Measurements from ENCODE around the gene SPAG5.

Gene SPAG5

DNA sequence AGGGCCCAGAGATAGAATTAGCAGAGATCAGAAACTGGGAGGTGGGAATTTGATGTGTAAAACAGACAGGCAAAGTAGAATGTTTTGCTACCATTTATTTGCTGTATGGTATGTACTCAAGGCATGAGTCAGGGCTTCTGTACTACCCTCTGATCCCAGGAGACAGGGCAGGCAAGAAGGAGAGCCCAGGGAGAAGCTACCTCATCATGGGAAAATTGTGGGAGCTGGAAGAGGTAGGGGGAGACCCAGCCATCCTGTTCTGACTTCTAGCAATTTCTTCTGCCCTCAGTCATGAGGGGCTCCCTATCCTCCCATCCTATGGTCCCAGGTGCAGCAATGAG lies 25.8 kb downstream of the SPAG5 start:
- no peak overlapping the region for H3K4me3 ChIP-seq (ENCODE audit: low read depth, low read length)
- TF ChIP-seq, protein P1, sequence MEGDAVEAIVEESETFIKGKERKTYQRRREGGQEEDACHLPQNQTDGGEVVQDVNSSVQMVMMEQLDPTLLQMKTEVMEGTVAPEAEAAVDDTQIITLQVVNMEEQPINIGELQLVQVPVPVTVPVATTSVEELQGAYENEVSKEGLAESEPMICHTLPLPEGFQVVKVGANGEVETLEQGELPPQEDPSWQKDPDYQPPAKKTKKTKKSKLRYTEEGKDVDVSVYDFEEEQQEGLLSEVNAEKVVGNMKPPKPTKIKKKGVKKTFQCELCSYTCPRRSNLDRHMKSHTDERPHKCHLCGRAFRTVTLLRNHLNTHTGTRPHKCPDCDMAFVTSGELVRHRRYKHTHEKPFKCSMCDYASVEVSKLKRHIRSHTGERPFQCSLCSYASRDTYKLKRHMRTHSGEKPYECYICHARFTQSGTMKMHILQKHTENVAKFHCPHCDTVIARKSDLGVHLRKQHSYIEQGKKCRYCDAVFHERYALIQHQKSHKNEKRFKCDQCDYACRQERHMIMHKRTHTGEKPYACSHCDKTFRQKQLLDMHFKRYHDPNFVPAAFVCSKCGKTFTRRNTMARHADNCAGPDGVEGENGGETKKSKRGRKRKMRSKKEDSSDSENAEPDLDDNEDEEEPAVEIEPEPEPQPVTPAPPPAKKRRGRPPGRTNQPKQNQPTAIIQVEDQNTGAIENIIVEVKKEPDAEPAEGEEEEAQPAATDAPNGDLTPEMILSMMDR (IDR thresholded peaks at IDR 0.05; ENCODE audit: insufficient read depth, low read depth, low read length, missing control alignments), result no peak
- DNase-seq (ENCODE audit: low read depth), result no peak

DNA sequence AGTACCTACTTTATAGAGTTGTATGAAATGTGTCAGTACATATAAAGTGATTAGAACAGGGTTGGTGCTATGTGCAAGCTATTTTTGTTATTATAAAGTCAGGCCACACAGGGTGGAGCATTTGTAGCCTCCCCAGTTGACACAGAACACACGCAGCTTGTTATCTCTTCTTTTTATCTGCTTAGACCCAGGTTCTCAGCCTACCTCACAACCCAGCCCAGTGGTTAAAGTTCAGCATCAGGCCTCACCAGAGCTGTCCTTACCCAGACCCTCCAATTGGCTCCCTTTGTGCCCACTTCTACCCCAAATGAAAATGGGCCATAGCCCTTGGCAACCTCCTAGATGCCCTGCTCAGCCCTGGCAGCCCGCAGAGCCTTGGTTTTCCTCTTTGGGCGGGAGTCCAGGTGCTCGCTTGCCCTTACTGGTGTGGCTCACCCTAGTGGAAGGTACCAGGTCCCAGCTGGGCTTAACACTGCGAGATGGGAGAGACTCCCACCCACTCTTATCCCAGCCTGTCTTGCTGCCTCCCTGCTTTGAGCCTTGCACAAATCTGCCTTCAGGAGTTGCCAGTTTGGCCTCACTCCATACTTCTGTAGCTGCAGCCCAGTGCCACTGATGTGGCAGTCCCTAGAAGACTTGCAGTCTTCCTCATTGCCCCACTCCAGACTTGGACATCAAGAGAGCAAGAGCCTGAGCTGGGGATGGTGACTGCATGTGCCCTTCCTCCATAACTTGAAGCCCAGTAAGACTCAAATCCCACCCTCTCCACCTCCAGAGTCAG lies 26.4 kb downstream of the SPAG5 start:
- TF ChIP-seq, protein P1 (IDR thresholded peaks at IDR 0.05; ENCODE audit: insufficient read depth, low read depth, low read length, missing control alignments), result no peak
- peak overlapping the region; percentile 95; the same call in 1 of the 2 replicates for H3K4me3 ChIP-seq (ENCODE audit: low read depth, low read length)
- no peak for DNase-seq (ENCODE audit: low read depth)

DNA sequence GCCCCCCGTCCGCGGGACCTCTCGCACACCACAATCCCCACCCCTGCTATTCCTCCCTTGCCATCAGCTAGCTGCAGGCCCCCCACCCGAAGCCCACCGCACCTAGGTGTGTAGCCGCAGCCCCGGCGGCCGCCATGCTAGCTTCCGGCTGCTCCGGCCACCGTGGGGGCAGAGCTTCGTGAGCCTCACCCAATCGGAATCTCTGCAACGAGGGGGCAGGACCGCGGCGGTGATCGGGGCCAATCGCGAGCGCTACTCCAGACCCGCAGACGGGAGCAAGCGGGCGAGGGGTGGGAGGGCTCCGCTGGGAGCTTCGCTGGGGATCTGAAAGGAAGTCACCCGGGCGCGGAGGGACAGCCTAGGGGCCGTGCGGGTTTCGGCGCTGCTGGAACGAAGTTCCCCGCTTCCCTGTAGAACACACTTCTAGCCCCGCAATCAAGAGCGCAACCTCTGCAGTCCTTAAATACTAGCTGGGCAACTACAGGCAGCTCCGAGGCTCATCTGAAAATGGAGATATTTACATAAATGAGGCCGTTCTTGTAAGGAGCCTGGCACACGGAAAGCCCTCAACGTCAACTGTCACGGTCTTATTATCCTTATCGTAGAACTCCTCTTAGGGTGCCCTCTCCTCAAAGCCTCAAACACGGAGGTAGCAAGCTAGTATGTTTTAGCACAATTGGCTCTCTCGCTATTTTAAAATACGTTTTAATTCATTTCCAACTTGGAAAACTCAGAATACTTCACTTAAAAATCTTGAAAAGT lies 27.3 kb downstream of the SPAG5 start, which contains the start of gene PIGS:
TSS of gene PIGS (minus strand) at position 164 of the 762 bp plus-strand sequence. CDS start at position 136, 28 bp downstream.
- DNase-seq (ENCODE audit: low read depth), result peak; percentile 96
- H3K4me3 ChIP-seq (ENCODE audit: low read depth, low read length), result peak within 1 kb of the TSS; percentile 95
- TF ChIP-seq, protein P1 (IDR thresholded peaks at IDR 0.05; ENCODE audit: insufficient read depth, low read depth, low read length, missing control alignments), result no peak

DNA sequence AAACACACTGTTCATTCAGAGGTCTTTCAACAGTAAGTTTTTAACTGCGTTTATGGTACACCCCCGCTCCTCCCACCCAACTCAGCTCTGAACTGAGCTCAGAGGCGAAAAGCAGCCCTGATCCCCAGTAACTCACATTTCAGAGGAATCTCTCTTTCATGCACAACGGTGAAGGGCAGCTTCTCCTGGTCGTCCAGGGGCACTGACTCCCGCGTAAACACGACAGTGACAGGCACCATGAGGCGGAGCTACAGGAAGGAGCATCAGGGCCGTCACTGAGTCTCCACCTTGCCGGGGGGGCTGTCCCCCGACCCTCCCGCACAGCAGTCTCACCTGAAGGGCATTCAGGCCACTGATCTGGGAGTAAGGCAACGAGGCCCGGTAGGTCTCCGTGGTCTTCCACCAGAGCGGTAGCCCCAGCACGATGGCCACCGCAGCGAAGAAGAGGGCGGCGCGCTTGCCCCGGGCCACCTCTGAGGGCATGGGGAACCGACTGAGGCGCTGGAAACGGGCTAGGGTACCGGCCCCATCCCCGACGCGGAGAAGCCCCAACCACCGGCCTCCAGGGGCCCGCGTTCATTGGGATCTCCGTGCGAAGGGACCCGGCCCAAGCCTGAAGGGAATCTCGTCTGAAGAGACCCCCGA lies 28.0 kb downstream of the SPAG5 start:
- peak; percentile 66 for DNase-seq (ENCODE audit: low read depth)
- peak overlapping the region; percentile 95 for H3K4me3 ChIP-seq (ENCODE audit: low read depth, low read length)
- TF ChIP-seq, protein P1 (IDR thresholded peaks at IDR 0.05; ENCODE audit: insufficient read depth, low read depth, low read length, missing control alignments), result no peak

DNA sequence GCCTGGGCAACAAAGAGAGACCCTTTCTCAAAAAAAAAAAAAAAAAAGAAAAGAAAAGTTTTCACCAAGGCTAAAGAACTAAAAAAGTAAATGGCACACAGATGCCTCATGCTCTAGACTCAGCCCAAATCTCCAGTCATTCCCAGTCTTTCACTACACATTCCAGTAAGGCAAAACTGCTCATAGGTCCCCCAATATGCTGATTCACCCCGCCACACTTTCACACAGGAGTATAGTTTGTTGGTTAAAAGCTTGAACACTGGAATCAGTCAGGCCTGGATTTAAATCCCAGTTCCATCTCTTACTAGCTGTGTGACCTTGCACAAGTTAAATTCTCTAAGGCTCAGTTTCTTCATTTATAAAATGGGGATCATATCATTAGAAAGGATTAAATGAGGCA lies 29.4 kb downstream of the SPAG5 start:
- no peak for DNase-seq (ENCODE audit: low read depth)
- H3K4me3 ChIP-seq (ENCODE audit: low read depth, low read length), result peak overlapping the region; percentile 95

DNA sequence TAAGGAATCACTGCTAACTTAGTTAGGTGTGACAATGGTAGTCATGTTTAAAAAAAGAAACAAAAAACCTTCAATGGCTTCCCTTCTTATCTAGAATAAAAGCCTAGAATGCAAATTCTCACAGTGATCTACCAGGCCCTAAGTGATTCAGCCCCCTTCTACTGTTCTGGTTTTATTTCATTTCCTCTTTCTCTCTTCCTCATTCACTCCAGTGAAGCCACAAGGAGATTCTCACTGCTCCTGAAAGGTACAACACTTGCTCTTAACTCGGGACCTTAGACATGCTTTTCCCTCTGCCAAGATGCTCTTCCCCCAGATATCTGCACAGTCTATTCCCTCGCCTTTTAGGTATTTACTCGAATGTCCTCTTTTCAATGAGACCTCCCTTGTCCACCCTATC lies 31.2 kb downstream of the SPAG5 start:
- TF ChIP-seq, protein P1 (IDR thresholded peaks at IDR 0.05; ENCODE audit: insufficient read depth, low read depth, low read length, missing control alignments), result no peak
- peak overlapping the region; percentile 7; the same call in 1 of the 2 replicates for H3K4me3 ChIP-seq (ENCODE audit: low read depth, low read length)
- peak; percentile 71 for DNase-seq (ENCODE audit: low read depth)

More for the DNA sequence above, 29.4 kb downstream of the SPAG5 start:
- TF ChIP-seq, protein P1 (IDR thresholded peaks at IDR 0.05; ENCODE audit: insufficient read depth, low read depth, low read length, missing control alignments), result no peak
